Fibroblast of skin of right quadriceps (primary cell): ENCODE results near the gene TLCD1.
"Not testable (repeated sequence)": the region's sequence is repeated elsewhere in the genome, so short reads cannot be mapped to it uniquely, and the experiment has no call there.

Source experiments
- DNase-seq: peaks from one replicate; pipeline ENCODE4 v3.0.0-alpha.2; 2013

The TLCD1 gene

DNA sequence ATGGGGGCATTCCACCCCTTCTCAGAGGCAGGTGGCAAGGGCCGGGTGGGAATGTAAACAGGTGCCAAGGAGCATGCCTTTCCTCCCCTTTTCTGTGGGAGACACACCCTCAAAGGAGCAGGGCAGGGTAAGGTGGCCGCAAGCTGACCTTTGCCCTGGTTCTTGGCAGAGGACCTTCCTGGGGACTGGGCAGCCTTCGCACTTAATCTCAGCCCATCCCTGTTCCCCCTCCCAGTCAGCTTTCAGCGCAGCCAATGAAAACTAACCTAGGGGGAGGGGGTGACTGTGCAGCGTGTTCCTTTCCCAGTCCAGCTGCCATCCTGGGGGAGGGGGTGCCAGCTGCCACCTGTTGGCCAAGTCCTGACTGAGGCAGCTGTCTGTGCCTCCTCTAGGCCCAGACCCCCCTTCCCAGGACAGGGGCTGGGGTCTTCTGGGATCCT is 20.6 kb upstream of the TLCD1 start:
- no peak for DNase-seq

DNA sequence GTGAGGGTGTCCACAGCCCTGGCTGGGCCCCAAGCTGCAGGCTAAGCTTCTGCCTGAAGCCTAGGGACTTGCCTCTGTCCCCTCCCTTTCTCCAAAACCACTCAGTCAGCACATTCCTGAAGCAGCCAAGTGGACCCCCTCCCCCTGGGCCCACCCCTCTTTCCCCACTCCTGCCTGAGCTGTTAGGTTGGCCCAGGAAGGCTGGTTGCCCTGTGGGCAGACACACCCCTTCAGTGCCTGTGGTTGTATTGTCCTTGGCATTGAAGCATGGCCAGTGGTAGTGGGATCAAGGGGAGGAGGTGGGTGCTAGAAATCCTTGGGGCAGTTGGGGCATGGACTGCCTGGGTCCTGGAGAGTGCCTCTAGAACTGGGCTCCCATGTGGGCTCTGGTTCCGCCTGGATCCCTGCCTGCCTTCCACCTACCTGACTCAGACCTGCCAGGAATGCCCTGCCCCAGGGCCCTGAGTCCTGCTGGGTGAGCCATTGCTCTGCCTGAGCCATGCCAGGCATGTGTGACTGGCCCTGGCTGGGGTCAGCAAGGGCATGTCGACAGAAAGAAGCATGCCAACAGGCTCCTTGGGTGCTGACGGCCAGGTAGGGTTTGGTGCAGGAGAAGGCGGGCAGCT is 19.9 kb upstream of the TLCD1 start:
- no peak for DNase-seq

DNA sequence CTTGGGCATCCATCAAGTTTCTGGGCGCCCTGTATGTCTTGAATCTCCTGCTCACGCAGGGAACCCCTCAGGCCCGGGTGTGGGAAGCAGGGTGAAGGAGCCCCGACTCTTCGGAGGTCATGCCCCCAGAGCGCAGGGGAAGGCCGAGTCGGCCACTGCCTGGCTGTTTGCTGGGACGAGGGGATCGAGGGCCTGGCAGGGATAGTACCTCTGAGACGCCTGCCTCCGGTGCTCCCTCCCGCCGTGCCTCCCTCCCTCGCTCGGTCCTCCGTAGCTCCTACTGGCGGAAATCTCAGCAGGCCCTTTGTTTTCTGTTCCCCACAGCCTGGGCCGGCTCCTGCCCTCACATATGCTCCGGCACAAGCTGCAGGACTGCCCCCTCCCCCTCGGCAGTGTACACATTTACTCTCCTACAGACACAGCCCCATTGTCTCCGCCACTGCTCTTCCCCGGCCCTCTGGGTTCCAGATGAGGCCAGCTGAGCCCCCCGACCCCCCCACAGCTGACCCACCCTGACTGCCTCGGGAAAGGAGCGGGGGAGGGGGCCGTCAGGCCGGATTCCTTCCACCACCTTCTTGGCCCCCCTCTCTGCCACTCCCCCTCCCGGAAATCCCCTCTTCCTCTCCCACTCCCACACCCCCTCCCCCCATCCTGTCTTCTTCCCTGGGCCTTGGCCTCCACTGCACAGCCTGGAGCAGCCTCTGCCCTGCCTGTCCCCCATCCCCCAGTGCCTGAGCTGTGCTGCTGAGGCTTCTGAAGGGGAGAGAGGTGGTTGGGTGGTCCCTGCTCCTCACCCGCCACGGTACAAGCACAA is 19.1 kb upstream of the TLCD1 start:
- DNase-seq, result peak; percentile 58

DNA sequence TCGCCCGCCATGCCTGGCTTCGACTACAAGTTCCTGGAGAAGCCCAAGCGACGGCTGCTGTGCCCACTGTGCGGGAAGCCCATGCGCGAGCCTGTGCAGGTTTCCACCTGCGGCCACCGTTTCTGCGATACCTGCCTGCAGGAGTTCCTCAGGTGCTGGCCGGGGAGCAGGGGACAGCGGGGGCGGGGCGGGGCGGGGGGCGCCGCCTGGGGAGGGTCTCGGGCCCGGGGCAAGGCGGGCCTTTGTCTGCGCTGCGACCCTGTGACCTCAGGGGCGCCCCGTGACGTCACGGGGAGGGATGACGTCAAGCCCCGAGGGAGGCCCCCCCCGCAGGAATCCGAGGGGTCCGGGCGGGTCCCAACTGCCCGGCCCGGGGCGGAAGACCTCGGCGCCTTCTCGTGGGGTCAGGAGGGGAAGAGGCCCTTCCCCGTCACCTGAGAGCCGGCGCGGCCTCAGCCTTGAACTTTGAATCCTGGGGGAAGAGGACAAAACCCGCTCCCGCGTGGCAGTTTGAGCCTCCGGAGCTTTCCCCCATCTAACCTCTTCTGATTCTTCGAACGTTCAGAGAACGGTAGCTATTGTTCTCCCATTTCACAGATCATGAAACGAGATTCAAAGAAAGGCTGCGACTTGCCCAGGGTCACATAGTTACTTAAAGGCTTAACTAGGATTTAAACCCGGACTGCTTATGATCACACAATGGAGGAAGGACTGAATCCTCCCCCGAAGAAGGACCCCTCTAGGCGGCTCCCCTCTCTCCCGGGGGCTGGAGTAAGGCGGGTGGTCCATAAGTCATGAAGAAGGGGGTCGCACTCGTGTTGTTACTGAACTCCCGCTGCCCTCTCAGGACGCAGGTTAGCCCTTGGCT is 18.3 kb upstream of the TLCD1 start:
- DNase-seq, result peak; percentile 62

DNA sequence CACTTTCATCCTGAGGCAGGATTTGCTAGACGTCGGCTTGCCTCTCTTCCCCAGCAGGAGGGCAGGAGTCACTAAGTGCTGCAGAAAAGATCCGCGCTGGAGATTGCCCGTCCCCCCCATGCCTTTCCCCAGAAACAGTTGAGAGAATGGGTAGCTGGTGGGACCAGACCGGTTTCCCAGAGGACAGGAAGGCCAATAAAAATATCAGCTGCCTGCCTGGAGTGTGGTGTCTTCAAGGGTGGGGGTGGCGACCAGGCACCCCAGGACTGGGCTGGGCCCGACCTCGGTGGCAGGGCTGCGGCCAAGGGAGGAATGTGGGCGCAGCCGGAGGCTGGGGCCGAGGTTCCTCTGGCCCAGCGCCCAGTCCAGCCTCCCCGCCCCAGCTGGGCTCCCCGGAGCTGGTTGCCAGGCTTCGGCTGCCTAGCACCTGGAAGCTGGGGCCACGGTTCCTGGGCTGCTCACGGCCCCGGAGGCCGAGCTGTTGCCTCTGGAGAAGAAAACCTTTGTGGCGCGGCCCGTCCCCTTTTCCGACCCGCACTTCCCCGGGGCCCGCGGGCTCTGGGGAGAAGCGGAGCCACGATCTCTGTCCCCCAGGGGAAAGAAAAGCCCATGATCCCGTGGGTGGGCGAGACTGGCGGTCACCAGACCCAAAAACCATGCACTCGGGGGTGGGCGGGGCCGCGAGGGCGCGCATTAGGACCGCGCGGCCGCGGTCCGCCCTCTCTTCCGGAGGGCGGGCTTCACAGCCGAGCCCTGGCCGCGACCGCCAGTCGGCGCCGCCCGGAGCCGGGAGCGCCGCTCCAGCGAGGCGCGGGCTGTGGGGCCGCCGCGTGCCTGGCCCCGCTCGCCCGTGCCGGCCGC is 17.4 kb upstream of the TLCD1 start, which contains the start of gene TRAF4:
TSS of gene TRAF4 (plus strand) at position 769 of the 861 bp plus-strand sequence. CDS start 102 bp downstream, outside the sequence.
- DNase-seq, result peak; percentile 80

DNA sequence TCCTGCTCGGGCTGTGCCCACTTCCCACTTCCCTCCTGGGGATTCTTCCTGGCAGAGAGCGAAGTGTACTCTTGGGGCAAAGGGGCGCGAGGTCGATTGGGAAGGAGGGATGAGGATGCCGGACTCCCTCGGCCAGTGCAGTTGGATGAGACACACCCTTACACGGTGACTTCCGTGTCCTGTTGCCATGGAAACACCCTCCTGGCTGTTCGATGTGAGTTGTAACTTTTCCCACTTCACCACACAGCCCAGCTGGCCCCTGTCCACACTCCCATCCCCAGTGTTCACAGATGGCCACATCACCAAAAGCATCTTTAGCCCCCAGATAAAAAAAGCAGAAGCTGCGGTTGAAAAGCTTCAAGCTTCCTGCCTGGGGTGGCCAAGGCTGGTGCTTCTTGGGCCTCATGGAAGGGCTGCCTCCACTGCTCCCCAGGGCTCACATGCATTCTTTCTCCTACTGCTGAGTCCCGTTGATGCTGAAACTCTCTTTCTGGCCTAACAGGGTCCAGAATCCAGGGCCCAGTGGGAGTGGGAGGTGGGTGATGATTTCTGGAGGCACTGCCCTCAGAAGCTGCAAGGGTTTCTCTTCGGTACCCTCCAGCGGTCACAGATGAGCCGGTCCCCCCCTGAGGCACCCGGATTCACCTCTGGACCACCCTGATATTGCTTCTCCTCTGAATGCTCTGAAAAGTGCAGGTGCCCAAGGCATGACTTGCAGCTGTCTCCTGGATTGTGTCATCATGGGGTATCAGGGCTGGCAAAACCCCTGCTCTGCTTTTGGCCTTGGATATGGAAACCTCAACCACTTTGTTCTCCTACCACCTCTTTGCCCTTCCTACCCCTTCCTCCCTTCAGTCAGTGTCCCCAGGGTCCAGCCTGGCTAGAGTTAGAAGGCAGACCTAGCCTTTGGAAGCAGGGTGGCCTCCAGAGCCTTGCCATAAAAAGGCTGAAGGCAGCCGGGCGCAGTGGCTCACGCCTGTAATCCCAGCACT is 15.6 kb upstream of the TLCD1 start:
- DNase-seq, result no peak

DNA sequence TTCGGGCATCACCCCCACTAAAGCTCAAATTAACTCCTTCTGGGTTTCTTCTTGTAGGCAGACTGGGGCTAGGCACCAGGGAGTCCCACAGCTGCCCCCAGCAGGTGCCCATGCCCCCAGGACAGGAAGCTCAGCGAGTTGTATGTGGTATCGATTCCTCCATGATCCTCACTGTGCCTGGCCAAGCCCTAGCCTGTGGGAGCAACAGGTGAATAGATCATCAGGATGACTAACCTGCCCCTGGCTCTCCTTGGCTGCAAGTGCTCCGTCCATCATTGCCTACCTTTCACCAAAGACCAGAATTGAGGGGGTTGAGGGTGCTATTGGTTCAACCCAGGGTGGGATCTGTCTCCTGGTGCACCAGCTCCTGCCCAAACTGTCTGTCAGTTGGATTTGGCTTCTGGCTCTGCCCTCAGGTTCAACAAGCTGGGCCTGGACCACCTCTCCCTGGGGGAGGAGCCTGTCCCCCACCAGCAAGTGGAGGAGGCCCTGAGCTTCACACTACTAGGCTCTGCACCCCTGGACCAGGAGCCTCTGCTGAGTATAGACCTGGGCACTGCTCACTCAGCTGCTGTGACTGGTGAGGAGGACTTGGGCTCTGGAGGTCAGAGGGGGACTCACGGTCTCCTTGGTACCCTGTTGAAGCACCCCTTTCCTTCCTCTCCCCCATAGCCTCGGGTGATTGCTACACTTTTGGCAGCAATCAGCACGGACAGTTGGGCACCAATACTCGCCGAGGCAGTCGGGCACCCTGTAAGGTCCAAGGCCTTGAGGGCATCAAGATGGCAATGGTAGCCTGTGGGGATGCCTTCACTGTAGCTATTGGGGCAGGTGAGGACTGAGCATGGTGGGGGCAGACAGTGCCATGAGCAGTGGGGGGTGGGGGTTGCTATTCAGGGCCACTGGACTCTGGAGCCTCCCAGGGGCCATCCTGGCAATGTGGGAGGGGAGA is 14.6 kb upstream of the TLCD1 start:
- no peak for DNase-seq

DNA sequence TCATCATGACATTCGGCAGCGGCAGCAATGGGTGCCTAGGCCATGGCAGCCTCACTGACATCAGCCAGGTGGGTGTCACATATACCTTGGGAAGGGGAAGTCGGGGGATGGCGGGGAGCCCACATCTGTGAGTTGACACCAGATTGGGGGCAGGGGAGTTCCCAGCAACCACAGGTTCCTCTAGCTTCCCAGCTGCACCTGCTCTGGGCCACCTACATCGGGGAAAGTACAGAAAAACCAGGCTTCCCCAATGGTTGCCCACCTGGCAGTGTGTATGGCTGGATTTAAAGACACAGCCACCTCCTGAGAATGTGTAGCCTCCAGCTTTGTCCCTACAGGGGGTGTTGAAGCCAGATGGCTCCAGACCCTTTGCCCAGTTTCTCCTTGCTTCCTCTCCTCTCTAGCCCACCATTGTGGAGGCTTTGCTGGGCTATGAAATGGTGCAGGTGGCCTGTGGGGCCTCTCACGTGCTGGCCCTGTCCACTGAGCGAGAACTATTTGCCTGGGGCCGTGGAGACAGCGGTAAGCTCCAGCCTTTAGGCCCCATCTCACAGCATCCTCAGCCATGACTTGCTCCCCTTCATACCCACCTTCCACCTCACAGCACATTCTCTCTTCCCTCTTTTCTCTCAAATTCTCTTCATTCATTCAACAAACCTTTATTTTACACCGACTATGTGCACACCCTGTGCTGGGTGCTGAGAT is 12.8 kb upstream of the TLCD1 start:
- no peak for DNase-seq

DNA sequence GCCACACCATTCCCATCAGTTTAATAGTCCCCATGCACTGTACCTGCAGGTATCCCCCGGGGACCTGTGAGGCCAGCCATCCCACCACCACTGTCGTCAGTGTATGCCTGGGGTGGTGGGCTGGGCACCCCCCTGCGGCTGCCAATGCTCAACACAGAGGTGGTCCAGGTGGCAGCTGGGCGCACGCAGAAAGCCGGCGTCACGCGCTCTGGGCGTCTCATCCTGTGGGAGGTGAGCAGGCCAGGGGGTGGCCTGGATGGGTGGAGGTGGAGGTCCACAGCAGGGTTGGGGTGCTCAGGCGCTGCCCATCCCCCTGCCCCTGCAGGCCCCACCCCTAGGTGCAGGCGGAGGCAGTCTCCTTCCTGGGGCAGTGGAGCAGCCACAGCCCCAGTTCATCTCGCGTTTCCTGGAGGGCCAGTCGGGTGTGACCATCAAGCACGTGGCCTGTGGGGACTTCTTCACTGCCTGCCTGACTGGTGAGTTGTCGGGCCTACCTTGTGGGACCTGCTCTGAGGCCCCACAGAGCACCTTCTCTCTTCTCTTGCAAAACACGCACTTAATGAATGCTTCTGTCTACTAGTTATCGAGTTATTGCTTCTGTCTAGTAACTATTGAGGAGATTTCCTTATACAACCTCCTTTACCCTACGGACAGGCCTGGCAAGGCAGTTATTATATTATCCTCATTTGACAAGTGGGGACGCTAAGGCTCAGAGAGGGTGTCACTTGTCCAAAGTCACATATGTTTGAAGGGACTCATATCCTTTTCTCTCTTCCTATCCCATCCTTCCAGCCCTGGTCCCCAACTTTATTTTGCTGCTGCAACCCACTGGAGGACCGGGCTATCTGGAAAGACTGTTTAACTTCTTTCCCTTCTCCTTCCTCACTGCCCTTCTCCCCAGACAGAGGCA is 12.0 kb upstream of the TLCD1 start:
- no peak for DNase-seq

DNA sequence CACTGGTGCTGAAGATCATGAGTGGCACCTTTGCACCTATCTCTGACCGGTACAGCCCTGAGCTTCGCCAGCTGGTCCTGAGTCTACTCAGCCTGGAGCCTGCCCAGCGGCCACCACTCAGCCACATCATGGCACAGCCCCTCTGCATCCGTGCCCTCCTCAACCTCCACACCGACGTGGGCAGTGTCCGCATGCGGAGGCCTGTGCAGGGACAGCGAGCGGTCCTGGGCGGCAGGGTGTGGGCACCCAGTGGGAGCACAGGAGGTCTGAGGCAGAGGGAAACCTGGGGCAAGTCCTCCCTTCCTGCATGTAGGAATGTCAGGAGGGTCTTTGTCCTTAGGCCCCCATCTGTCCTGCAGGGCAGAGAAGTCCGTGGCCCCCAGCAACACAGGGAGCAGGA is 11.3 kb upstream of the TLCD1 start:
- DNase-seq, result no peak

DNA sequence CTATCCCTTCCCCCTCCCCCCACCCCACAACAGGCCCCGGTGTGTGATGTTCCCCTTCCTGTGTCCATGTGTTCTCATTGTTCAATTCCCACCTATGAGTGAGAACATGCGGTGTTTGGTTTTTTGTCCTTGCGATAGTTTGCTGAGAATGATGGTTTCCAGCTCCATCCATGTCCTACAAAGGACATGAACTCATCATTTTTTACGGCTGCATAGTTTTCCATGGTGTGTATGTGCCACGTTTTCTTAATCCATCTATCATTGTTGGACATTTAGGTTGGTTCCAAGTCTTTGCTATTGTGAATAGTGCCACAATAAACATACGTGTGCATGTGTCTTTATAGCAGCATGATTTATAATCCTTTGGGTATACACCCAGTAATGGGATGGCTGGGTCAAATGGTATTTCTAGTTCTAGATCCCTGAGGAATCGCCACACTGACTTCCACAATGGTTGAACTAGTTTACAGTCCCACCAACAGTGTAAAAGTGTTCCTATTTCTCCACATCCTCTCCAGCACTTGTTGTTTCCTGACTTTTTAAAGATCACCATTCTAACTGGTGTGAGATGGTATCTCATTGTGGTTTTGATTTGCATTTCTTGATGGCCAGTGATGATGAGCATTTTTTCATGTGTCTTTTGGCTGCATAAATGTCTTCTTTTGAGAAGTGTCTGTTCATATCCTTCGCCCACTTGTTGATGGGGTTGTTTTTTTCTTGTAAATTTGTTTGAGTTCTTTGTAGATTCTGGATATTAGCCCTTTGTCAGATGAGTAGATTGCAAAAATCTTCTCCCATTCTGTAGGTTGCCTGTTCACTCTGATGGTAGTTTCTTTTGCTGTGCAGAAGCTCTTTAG is 10.1 kb upstream of the TLCD1 start:
- DNase-seq, result not testable (repeated sequence)

DNA sequence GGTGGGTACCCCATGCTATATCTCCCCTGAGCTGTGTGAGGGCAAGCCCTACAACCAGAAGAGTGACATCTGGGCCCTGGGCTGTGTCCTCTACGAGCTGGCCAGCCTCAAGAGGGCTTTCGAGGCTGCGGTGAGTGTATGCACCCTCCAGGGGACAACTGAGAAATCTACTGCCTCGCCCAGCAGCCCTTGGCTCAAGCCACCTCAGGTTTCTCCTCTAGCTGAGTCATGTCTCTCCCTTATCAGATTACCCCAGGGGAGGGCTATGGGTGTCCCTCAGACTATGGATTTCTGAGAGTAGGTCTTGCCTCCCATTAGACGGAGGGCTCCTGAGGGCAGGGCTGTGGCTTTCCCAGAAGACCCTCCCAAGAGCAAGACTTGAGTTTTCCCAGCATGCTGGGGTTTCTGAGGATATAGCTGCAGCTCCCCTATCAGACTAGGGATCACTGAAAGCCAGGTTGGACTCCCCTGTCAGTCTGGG is 9.2 kb upstream of the TLCD1 start:
- no peak for DNase-seq

DNA sequence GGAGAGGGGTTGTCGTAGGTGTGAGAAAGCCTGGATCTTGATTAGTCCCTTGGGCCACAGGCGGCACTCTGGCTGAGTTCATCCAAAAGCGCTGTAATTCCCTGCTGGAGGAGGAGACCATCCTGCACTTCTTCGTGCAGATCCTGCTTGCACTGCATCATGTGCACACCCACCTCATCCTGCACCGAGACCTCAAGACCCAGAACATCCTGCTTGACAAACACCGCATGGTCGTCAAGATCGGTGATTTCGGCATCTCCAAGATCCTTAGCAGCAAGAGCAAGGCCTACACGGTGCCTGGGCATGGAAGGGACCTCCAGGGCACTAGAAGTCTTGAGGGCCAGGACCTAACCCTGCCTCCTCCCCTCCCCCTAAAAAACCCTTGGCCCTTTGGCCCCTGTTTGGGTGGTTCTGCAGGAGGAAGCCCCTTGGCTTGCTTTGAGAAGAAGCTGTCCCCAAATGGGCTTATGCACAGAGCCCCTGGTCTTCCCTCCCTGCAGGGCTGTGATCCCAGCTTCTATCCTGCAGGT is 8.7 kb upstream of the TLCD1 start:
- no peak for DNase-seq

DNA sequence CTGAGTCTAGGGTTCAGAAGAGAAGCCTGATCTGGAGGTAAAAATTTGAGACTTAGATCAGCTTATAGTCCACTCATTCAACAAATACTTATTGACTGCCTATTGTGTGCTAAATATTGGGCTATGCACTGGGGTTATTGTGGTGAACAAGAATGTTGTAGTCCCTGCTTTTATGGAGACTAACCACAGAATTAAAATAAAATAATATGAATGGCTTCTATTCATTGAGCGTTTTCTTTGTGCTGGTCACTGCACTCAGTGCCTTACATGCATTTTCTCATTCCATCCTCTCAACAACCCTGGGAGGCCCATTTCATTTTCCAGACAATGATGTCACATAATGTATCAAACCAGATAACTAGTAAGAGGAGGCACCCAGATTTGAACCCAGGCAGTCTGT is 7.3 kb upstream of the TLCD1 start:
- DNase-seq, result no peak

DNA sequence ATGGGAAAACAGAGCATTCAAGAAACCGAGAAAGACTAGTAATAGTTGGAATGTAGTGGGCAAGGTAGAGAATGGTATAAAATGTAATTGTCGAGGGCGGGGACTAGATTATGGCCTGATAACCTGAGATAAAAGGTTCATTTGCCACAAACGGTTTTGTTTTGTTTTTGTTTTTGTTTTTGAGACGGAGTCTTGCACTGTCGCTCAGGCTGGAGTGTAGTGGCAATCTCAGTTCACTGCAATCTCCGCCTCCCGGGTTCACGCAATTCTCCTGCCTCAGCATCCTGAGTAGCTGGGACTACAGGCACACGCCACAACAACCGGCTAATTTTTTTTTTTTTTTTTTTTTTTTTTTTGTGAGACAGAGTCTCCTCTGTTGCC is 3.9 kb upstream of the TLCD1 start:
- no peak for DNase-seq

DNA sequence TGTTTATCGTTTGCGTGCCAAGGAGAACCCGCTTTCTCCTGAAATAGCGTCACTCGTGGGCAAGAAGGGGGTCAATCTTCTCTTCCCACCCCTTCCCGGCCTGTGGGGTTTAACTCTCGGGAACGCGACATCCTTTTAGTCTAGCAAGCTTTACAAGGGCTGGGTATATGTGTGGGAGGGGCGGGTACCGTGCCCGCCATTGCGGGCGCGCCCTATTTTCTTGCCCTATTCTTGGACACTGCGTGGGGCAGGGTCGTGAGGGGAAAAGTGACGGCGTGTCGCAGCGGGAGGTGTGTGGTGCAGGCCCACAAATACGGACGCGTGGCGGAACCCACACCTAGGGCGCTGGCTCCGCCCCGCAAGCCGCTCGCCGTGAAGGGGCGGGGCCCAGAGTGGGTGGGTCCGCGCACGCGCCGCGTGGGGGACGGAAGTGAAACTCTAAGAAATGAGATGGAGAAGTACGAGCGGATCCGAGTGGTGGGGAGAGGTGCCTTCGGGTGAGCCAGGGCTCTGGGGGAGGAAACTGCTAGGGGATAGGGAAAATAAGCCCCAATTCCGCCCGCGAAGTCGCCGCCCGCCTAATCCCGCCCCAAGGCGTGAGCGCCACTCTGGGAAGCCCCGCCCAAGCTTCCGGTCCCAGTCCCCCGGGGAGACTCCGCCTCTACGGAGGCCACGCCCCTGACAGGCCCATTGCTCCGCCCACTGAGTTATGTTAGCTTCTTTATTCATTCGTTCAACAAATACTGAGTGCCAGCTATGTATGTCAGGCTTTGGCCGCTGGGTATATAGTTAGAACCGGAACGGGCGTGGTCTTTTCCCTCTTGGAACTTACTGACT is 2.5 kb upstream of the TLCD1 start, which contains the start of gene NEK8:
TSS of gene NEK8 (plus strand) at position 425 of the 837 bp plus-strand sequence. CDS start at position 451, 26 bp downstream.
- DNase-seq, result peak; percentile 91
